Endometrium (tissue), 2 donors: Measurements from ENCODE around the gene FBXL17.
A peak's percentile ranks its signal among the peaks of the same experiment; 100 is the strongest.
"Not testable (repeated sequence)": the region's sequence is repeated elsewhere in the genome, so short reads cannot be mapped to it uniquely, and the experiment has no call there.

Experiments used
- FAIRE-seq: peaks from 2 replicates; lab custom pipeline; 2012; peaks lifted over from hg19 to GRCh38; lab: Jason Lieb, UNC
- donor health status: control.
- donor health status: control.

The FBXL17 gene

GRCh38 chr5:108249095-108249784, 132.7 kb downstream of the FBXL17 start:
- FAIRE-seq, result no peak

- FAIRE-seq, result no peak
Measured at GRCh38 chr5:108238936-108239887, 142.7 kb downstream of the FBXL17 start.

- no peak for FAIRE-seq
Measured at GRCh38 chr5:108238461-108238860, 143.4 kb downstream of the FBXL17 start.

GRCh38 chr5:108233617-108234155, 148.2 kb downstream of the FBXL17 start:
- FAIRE-seq, result no peak

- FAIRE-seq, result no peak
Measured at GRCh38 chr5:108232805-108233204, 149.1 kb downstream of the FBXL17 start.

GRCh38 chr5:108222011-108222410, 159.9 kb downstream of the FBXL17 start:
- FAIRE-seq, result peak; percentile 68

GRCh38 chr5:108220834-108221233, 161.1 kb downstream of the FBXL17 start:
- no peak for FAIRE-seq

- FAIRE-seq, result no peak
Measured at GRCh38 chr5:108216890-108217289, 165.0 kb downstream of the FBXL17 start.

GRCh38 chr5:108214857-108215256, 167.0 kb downstream of the FBXL17 start:
- no peak for FAIRE-seq

GRCh38 chr5:108212775-108213346, 169.0 kb downstream of the FBXL17 start:
- no peak for FAIRE-seq

GRCh38 chr5:108206707-108207106, 175.2 kb downstream of the FBXL17 start:
- FAIRE-seq, result no peak

- peak; percentile 31 for FAIRE-seq
Measured at GRCh38 chr5:108201721-108202120, 180.2 kb downstream of the FBXL17 start.

- FAIRE-seq, result no peak
Measured at GRCh38 chr5:108196276-108196675, 185.6 kb downstream of the FBXL17 start.

GRCh38 chr5:108193021-108193795, 188.7 kb downstream of the FBXL17 start:
- FAIRE-seq, result no peak

GRCh38 chr5:108184940-108185339, 197.0 kb downstream of the FBXL17 start:
- no peak for FAIRE-seq

GRCh38 chr5:108181975-108182374, 199.9 kb downstream of the FBXL17 start:
- no peak for FAIRE-seq

- no peak for FAIRE-seq
Measured at GRCh38 chr5:108174286-108174685, 207.6 kb downstream of the FBXL17 start.

- no peak for FAIRE-seq
Measured at GRCh38 chr5:108171759-108172158, 210.1 kb downstream of the FBXL17 start.

GRCh38 chr5:108168915-108169314, 213.0 kb downstream of the FBXL17 start:
- no peak for FAIRE-seq

- no peak for FAIRE-seq
Measured at GRCh38 chr5:108167174-108167573, 214.7 kb downstream of the FBXL17 start.

- FAIRE-seq, result no peak
Measured at GRCh38 chr5:108164574-108164973, 217.3 kb downstream of the FBXL17 start.

- FAIRE-seq, result not testable (repeated sequence)
Measured at GRCh38 chr5:108152854-108153253, 229.0 kb downstream of the FBXL17 start.
